GM21737 (cell line): Measurements from ENCODE around the gene CSF3R.

Source experiments
- ATAC-seq: cut with Tn5 transposase; IDR thresholded peaks from one replicate; pipeline ENCODE4 v1.9.1; 2021; ENCODE audit warnings: mild to moderate bottlenecking, moderate library complexity; ENCODE audit not compliant: unreplicated experiment

The CSF3R gene

GRCh38 chr1:36463463-36463802 is 19.3 kb downstream of the CSF3R start:
- no peak for ATAC-seq

DNA sequence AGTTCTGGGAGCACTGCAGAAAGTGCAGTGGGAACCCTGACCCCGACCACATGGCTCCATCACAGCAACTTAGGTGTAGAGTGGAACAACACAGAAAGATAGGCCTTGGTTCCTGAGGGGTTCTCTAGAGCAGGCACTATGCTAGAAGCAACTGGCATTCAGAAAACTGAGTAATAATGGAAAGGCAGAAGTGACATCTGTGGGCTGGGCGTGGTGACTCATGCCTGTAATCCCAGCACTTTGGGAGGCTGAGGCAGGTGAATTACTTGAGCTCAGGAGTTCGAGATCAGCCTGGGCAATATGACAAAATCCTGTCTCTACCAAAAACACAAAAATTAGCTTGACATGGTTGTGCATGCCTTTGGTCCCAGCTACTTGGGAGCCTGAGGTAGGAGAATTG is 23.8 kb downstream of the CSF3R start:
- ATAC-seq, result no peak

- no peak for ATAC-seq
Observed at GRCh38 chr1:36457691-36458090, 25.0 kb downstream of the CSF3R start.

DNA sequence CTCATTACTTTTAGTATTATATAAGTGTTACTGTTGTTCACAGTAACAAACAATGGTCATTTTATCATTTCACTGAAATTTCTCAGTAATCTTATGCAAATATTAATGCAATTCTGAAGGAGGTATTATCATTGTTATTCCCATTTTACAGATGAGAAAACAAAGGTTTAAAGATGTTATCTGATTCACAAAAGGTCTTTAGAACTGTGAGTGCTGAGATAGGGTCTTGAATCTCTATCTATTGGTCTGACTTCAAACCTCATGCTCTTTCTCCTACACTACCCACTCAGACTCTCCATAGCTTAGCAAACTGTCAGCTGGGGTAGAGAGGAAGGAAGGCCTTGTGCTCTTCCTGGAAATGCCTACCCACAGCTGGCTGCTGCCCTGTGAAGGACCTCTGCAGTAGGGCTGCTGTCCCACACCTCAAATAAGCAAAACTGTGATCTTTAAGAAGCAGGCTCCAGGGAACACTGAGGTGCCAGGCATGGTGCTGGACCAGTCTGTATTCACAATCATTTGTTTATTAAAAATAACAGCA is 26.3 kb downstream of the CSF3R start:
- no peak for ATAC-seq

GRCh38 chr1:36455386-36455785 is 27.3 kb downstream of the CSF3R start:
- ATAC-seq, result no peak

- no peak for ATAC-seq
Observed at GRCh38 chr1:36453600-36454388, 28.9 kb downstream of the CSF3R start.

DNA sequence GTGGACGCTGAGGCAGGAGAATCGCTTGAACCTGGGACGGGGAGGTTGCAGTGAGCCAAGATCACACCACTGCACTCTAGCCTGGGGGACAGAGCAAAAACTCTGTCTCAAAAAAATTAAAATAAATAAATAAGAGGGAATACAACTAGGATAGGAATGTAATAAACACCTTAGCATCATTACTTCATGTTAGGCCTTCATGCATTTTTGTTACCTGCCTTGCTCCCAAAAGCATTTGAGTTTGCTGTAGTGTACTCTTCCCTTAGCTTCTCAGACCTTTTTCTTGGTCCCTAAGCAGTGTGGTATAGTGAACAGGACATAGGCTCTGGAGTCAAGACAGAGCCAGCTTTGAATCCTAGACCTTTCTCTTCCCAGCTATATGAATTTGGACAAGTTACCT is 29.7 kb downstream of the CSF3R start:
- no peak for ATAC-seq

DNA sequence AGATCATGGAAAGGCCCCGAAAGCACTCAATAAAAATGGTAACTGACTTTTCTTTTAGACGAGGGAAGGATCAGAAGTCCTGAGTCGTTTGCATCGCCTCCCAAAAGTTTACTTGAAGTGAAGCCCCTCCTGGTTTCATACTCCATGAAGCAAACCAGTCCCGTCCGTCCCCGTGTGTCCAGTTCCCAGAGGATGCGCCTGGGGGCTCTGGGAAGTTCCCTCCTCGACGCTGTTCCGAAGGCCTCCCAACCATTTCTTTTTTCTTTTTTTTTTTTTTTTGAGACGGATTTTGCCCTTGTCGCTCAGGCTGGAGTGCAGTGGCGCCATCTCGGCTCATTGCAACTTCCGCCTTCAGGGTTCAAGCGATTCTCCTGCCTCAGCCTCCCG is 31.8 kb downstream of the CSF3R start:
- no peak for ATAC-seq

GRCh38 chr1:36450270-36450918 is 32.3 kb downstream of the CSF3R start, which contains the start of gene OSCP1:
Gene OSCP1 (minus strand): TSS chr1:36450451. CDS start chr1:36450369, 82 bp downstream.
- ATAC-seq, result peak; percentile 95

GRCh38 chr1:36448530-36449056 is 34.1 kb downstream of the CSF3R start:
- ATAC-seq, result no peak

- ATAC-seq, result no peak
Observed at GRCh38 chr1:36447450-36447849, 35.3 kb downstream of the CSF3R start.

- no peak for ATAC-seq
Observed at GRCh38 chr1:36446746-36447145, 36.0 kb downstream of the CSF3R start.

GRCh38 chr1:36446271-36446670 is 36.4 kb downstream of the CSF3R start:
- ATAC-seq, result no peak

DNA sequence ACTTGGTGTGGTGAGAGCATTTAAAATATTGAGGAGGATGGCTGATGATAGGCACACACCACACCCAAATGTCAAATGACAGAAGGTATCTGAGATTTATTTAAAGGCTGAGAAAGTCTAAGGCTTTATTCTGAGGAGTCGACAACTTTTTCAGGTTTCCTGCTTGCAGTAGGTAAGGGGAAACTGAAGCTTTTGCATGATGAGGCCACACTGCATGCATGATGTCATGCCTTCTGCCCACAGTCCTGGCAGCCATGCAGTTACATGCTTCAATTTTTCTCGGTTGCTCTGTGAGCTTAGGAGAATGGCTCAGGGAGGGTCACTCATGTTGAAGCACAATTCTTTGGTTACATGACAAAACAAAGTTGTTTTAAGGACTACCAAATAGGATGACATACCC is 39.4 kb downstream of the CSF3R start:
- ATAC-seq, result no peak

DNA sequence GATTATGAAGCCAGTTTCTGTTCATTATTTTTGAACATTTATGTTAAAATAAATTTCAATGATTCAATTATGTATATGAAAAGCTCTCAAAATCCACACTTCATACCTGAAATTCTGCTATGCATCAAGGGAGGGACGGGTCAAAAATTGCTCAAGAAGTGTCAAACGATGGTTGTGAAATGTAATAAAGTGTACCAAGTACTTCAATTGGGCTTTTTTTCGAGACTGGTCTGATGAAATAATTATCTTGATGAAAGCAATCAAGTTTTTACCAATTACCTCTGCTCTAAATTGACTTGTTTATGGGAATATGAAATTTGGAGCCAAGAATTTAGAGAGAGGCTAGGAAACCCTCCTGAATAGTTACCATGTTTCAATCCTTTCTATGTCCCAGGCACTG is 40.4 kb downstream of the CSF3R start:
- no peak for ATAC-seq

DNA sequence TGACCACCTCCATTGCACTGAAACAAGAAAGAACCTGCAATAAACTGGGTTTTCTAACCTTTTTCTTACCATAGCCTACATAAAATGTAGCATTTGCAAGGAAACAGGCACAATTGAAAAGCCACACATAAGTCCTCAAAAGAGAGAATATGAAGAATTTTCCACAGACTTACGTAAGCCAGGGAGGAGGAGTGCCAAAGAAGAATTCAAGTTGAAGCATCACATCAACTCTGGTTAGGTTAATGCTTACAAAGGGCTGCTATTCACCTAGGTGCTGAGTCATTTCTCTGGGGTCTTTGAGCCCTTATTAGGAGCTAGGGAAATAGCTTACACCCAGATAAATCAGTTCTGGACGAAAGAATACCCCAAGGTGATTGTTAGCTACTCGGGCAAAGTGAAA is 42.1 kb downstream of the CSF3R start:
- no peak for ATAC-seq

- no peak for ATAC-seq
Observed at GRCh38 chr1:36440044-36440443, 42.7 kb downstream of the CSF3R start.

GRCh38 chr1:36438715-36439114 is 44.0 kb downstream of the CSF3R start:
- no peak for ATAC-seq

GRCh38 chr1:36436821-36437220 is 45.9 kb downstream of the CSF3R start:
- no peak for ATAC-seq

DNA sequence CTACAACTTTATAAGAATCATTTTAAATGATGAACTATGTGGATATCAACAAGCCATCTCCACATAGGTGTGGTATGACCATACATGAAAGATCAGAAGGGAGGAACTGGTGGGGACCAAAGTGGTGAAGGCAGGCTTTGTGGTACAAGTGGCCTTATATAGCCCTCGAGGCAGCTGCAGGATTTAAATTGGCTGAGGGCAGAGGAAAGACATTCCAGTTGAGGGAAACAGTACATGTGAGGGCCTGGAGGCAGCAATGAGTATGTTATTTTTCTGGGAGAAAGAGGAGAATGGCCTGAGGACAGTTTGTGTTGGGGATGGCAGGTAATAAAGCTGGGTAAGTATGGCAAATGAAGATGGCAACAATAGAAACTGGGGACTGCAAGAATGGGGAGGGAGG is 49.6 kb downstream of the CSF3R start:
- ATAC-seq, result no peak

- ATAC-seq, result no peak
Observed at GRCh38 chr1:36432616-36433015, 50.1 kb downstream of the CSF3R start.

DNA sequence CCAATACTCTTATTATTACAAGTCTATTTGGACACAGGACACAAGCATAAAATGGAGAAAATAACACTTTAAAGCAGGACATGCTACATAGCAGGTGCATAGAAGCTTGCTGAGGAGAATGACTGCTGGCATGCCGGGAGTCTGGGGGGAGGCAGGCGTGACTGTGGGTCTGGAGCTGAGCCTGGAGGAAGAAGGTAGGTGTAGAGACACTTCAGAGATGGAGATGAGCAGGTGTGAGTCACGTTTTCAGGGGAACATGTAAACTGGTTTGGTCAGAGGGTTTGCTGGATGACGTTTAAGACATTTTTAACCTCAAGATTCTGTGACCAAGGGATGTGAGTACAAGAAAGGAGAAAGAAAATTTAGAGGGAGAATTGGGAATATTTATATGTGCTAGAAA is 56.9 kb downstream of the CSF3R start:
- ATAC-seq, result no peak
